AG04449 (cell line): Measurements from ENCODE around the gene SLC47A2.

Experiments
- CTCF ChIA-PET: fragments of 350-600 bp; formaldehyde crosslinking; extraction: SDS; loops from one replicate; lab custom pipeline; 2021; ENCODE audit warnings: antibody characterized with exemption; lab: Yijun Ruan, JAX
- POLR2A ChIA-PET: fragments of 400-600, 350-600 bp; formaldehyde crosslinking; extraction: SDS; loops from one replicate; lab custom pipeline; 2020; ENCODE audit warnings: antibody characterized with exemption, inconsistent platforms; lab: Yijun Ruan, JAX
- DNase-seq: peaks from one replicate; pipeline ENCODE4 v3.0.0-alpha.2; 2010; ENCODE audit warnings: low read depth, low spot score
- H3K4me3 ChIP-seq: 2 replicates; pipeline ENCODE4 v1.5.1; 2011; ENCODE audit warnings: low read depth, mild to moderate bottlenecking, control low read depth, low read length
- TF ChIP-seq, protein P1 (sequence below): IDR thresholded peaks from one replicate; pipeline ENCODE4 v1.5.1; 2011; ENCODE audit warnings: mild to moderate bottlenecking, moderate library complexity, low read length, control low read depth, inconsistent platforms; ENCODE audit not compliant: insufficient read depth; ENCODE audit errors: missing control alignments

The SLC47A2 gene

DNA sequence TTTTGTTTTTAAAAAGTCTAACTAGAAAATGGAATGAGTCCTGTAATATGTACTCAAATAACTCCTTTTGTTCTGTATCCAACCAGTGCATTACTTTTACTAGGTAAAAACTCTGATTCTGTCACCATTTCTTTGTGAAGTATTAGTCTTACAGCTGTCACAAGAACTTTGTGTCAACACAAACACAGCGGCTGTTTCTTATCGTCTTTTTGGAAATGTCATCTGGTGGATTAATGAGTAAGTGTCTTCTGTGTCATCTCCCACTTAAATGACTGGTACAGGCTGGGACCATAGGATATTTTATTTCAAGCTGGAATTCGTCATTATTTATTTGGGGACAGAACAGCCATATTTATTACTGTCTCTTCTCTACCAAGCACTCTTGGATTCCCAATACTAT lies 86.9 kb downstream of the SLC47A2 start:
- no peak overlapping the region for H3K4me3 ChIP-seq
- ChIA-PET POLR2A (no interaction called here), CTCF (interaction anchor here (1.2 kb wide), 1 partner anchor 12 kb away, joined by 3 read pairs; no protein-coding TSS in a partner anchor)
- TF ChIP-seq, protein P1, sequence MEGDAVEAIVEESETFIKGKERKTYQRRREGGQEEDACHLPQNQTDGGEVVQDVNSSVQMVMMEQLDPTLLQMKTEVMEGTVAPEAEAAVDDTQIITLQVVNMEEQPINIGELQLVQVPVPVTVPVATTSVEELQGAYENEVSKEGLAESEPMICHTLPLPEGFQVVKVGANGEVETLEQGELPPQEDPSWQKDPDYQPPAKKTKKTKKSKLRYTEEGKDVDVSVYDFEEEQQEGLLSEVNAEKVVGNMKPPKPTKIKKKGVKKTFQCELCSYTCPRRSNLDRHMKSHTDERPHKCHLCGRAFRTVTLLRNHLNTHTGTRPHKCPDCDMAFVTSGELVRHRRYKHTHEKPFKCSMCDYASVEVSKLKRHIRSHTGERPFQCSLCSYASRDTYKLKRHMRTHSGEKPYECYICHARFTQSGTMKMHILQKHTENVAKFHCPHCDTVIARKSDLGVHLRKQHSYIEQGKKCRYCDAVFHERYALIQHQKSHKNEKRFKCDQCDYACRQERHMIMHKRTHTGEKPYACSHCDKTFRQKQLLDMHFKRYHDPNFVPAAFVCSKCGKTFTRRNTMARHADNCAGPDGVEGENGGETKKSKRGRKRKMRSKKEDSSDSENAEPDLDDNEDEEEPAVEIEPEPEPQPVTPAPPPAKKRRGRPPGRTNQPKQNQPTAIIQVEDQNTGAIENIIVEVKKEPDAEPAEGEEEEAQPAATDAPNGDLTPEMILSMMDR, result no peak
- DNase-seq, result no peak
